Occipital lobe (tissue), 2 donors: Measurements from ENCODE around the gene FBXO45. TPM values are rescaled to one million over a fixed set of nuclear protein-coding genes. Genes with fewer than 3 reads are reported as not detected.
"Not testable (repeated sequence)": the region's sequence is repeated elsewhere in the genome, so short reads cannot be mapped to it uniquely, and the experiment has no call there.

Experiments used
- DNase-seq: peaks from one replicate; lab custom pipeline; 2025; lab: John Stamatoyannopoulos, UW
- total RNA-seq: library from RNA; depleted of rRNA; stranded (reverse); fragments of >200 nt; gene quantifications from one replicate; pipeline ENCODE4 v1.2.3, GENCODE V29; 2014

Gene FBXO45, protein sequence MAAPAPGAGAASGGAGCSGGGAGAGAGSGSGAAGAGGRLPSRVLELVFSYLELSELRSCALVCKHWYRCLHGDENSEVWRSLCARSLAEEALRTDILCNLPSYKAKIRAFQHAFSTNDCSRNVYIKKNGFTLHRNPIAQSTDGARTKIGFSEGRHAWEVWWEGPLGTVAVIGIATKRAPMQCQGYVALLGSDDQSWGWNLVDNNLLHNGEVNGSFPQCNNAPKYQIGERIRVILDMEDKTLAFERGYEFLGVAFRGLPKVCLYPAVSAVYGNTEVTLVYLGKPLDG
- total RNA-seq: 50.5 TPM

DNA sequence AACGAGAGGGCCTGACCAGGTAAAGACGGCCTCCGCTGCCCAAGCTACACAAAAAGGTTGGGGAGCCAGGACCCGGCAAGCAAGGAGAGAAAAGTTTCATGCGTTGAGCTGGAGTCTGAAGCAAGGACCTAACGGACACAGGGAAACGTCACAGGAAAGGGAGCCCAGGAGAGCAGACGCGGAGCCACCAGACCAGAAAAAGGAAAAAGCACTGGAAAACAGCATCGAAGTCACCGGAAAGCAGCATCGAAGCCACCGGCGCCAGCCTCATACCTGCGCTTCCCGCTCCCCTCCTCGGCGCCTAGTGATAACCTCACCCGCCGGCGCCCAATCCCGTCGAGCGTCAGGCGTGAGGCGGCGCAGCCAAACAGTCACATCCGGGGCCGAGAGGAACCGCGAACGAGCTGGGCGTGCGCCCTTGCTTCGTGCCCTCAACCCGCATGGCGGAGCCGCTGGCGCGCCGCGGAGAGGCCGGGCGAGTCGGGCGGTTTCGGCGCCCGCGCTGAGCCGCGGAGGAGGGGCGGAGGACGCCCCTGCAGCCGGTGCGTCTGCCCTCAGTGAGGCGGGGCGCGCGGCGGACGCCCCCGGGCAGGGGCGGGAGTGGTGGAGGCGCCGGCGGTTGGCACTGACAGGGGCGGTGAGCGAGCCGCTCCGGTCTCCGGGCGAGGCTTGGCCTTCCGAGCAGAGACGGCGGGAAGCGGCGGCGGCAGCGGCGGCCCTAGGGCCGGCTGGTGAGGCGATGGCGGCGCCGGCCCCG, at the start of gene FBXO45, which contains the start of gene WDR53:
TSS of gene FBXO45 (plus strand) at position 415 of the 757 bp plus-strand sequence. CDS start at position 740, 325 bp downstream.
TSS of gene WDR53 (minus strand) at position 309 of the 757 bp plus-strand sequence. CDS start 7,079 bp downstream, outside the sequence.
- peak; percentile 90 for DNase-seq

DNA sequence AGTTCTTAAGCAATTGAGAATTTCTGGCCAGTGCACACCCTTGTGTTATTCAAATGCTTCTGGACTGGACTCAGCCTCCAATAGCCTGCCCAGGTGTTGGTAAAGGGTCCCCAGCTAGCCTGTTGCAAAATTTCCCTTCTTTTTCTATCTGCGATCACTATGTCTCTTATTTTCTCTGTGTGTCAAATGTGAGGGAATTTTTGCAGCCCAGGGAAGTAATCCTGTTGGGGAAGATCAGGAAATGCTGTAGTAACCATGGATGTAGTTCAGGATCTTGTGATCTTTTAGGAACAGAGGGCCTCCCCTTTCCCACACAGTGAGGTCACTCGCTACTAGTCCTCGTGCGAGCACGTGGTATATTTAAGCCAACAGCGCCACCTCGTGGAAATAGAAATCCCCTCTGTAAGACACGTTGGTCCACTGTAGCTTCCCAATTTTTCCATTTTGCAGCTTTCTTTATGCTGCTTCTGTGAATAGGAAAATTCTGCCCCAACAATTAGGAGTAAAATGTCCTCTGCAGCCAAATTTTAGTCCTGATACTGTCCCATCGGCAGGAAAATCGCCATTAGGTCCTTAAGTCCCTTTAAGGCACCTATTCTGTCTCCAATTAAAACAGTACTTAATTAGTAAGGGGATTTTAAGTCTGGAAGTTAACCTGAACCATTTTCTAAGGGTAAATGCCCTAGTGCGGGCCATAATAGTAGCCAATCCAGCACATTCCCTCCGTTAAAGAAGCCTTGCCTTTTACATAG, 49.3 kb upstream of the FBXO45 start:
- DNase-seq: no peak

DNA sequence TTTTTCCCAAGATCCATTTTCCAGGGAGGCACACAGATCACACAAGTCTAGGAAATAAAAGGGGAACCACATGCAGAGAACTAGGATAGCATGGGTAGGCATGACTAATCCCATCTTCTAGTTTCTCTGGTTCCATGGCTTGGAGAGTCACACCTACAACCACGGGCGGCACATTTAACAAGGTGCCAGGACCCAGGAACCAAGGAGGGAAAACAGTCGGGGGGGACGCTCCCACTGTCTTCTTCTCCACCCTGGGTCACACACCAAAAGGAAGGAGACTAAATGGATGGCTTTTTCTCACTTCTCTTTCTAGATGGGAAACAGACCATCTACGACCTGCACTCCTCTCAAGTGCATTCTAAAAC, 48.8 kb upstream of the FBXO45 start:
- no peak for DNase-seq

DNA sequence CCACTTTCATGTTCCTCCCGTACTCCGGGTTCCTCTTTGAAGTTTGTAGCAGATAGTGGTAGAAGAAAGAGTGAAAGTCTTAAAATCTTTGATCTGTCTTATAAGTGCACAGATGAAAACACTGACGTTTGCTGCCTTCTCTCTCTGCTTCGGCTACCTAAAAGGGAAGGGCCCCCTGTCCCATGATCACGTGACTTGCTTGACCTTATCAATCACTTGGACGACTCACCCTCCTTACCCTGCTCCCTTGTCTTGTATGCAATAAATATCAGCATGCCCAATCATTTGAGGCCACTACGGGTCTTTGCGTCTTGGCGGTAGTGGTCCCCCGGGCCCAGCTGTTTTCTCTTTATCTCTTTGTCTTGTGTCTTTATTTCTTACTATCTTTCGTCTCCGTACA, 47.2 kb upstream of the FBXO45 start:
- DNase-seq: not testable (repeated sequence)

DNA sequence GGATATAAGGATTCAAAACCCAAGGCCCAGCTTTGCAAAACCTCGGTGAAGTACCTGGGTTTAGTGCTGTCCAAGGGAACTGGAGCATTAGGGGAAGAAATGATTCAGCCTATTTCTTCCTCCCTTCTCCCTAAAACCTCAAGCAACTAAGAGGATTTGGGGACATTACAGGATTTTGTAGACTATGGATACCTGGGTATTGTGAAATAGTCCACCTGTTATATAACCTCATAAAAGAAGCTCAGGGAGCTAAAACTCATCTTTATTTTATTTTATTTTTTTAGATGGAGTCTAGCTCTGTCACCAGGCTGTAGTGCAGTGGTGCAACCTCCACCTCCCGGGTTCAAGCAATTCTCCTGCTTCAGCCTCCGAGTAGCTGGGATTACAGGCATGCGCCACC, 44.6 kb upstream of the FBXO45 start:
- DNase-seq: no peak

DNA sequence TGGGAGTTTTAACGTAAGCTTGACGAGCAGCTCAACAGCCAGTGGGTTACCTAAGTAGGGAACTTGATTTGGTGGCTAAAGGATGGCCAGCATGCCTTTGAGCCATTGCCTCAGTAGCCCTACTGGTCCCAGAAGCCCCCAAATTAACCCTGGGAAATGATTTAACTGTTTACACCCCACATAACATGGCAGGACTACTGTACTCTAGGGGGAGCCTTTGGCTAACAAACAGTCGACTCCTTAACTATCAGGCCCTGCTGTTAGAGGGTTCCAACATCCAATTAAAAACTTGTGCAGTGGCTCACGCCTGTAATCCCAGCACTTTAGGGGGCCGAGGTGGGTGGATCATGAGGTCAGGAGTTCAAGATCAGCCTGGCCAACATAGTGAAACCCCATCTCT, 43.9 kb upstream of the FBXO45 start:
- DNase-seq: no peak

DNA sequence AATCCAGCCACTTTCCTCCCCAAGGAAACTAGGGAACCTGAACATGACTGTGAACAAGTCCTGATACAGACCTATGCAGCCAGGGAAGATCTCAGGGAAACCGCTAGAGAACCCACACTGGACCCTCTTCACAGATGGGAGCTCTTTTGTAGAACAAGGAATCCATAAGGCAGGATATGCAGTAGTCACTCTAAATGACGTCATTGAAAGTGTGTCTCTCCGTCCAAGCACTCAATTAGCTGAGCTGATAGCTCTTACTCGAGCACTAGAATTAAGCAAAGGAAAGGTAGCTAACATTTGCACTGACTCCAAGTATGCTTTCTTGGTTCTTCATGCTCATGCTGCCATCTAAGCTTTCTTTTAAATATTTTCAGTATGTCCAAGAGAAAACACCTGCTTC, 43.3 kb upstream of the FBXO45 start:
- DNase-seq: no peak

DNA sequence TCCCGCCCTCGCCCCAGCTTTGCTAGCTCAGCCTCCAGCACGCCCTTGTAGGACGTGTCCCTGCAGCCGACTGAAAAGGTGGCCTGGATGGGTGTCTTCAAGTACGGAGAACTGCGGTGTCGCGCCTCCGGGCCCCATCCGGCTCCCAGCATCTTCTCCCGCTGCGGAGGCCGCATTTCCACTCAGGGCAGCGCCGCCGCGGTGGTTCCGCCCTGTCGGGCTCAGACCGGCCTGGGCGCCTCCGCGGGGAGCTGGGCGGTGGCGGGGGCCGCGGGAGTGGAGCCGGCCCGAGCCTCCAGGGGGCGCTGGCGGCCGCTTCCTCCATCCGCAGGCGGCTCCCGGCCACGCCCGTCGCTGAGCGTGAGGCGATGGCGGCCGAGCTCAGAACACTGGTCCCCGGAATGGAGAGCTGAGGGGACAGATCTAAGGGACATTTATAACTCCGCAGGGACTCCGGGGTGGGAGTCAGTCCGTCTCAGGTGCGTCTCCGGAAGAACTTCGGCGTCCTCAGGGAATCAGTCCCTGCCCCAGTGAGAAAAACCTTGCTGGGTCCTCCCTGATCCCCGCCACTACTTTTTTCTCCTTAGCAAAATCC, 39.7 kb upstream of the FBXO45 start:
- DNase-seq: peak; percentile 35

DNA sequence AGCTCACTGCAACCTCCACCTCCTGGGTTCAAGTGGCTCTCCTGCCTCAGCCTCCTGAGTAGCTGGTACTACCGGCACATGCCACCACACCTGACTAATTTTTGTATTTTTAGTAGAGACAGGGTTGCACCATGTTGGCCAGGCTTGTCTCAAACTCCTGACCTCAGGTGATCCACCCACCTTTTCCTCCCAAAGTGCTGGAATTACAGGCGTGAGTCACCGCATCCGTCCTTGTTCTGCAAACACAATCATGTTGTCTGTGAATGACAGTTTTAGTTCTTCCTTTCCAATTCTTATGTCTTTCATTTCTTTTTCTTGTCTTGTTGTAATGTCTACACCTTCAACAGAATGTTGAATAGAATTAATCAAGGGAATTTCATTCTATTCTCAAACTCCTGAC, 37.0 kb upstream of the FBXO45 start:
- no peak for DNase-seq

DNA sequence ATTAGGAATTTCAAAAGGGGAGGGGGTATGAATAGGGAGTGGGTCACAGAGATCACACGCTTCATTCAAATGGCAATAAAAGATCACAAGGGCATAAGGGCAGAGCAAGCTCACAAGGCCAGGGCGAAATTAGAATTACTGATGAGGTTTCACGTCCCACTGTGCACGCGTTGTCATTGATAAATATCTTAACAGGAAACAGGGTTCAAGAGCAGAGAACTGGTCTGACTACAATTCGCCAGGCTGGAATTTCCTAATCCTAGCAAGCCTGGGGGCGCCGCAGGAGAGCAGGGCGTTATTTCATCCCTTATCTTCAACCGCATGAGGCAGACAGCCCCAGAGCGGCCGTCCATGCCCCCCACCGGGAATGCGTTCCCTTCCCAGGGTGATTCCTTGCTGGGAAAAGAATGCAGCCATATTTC, 35.2 kb upstream of the FBXO45 start:
- DNase-seq: no peak

DNA sequence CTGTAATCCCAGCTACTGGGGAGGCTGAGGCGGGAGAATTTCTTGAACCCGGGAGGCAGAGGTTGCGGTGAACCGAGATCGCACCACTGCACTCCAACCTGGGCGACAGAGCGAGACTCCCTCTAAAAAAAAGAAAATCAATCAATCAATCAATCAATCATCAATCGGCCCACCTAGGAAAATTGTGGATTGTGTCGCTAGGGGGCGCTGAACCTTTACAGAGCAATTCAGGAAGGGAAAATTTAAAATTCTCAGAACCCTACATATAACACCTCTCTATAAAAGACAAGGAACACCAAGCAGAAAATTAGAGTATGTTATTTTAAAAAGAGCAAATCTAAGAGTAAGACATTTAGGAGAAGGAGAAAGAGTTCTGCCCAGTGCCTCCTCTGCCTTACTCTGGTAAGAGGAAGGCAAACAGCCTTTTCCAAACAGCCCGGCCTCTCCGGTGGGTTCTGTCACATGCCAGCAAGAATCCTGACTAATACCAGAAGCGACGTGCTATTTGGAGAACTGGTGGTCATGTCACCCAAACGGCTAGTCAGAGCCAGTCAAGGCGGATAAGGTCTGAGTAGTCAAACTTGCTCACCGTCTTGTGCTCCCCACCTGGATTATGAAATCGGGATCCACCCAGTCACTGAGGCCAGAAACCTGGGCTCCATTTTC, 31.0 kb upstream of the FBXO45 start:
- no peak for DNase-seq

DNA sequence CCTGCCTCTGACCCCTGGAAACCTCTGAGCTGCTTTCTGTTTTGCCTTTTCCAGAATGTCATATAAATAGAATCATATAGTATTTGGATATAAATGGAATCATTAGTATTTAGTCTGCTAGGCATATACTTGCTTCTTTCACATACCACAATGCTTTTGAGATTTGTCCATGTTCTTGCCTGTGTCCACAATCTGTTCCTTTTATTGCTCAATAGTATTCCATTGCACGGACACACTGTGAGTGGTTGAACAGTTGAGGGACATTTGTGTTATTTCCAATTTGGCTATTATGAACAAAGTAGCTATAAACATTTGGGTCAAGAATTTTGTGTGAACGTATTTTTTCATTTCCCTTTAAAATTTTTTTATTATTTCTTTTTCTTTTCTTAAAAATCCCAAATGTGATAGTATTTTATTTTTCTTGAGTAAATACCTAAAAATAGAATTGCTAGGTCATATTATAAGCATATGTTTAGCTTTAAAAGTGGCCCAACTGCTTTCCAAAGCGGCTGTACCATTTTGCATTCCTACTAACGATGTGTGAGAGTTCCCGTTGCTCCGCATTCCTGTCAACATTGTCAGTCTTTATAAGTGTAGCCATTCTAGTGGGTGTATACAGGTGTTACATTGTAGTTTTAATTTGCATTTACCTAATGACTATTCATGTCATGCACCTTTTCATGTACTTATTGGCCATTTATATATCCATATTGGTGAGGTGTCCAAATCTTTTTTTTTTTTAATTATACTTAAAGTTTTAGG, 26.6 kb upstream of the FBXO45 start:
- no peak for DNase-seq

DNA sequence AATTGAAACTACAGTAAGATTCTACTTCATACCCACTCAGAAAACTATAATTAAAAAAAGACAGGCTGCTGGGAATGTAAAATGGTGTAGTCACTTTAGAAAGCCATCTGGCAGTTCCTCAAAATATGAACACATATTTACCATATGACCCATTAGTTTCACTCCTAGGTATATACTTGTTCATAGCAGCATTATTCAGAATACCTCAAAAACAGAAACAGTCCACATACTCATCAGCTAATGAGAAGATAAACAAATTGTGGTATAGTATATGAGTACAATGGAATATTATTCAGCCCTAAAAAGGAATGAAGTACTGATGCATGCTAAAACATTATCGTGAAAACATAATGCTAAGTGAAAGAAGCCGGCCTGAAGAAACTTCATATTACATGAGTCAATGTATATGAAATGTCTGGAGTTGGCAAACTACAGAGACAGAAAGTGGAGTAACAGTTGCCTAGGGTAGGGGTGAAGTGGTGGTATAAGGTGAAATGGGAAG, 23.9 kb upstream of the FBXO45 start:
- DNase-seq: no peak

DNA sequence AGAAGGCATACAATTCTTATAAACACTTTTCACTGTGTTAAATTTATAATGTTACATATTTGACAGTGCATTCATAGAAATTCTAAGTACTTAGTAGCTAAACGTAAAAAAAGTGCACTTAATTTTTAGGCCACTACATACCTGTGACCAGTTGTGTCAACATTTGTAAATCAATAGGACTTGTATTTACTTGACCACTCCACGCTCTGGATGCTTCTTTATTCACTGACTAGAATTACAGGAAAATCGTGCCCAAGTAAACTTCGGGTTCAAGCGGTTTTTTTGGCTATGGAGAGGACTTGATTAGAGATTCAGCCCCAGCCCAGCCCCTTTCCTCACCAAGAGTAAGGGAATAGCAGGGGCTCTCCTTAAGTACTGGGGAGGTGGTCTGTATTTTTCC, 21.9 kb upstream of the FBXO45 start:
- DNase-seq: no peak

DNA sequence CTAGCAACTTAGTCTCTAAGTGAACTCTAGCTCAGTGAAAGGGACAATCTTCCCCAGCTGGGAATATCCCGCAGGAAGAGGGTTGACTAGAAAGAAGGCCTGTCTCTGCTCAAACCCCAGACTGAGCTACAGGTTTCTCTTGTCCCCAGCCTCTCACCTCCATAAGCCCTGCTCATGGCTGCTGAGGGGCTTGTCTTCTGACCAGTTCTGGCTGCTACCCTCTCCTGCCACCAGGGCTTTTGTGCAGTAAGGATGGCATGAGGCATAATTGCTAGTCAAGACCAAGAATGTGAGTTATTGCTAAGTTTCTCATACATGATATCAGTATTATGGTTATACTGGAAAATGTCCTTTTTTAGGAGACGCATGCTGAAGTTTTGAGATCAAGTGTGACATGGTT, 21.4 kb upstream of the FBXO45 start:
- DNase-seq: no peak

DNA sequence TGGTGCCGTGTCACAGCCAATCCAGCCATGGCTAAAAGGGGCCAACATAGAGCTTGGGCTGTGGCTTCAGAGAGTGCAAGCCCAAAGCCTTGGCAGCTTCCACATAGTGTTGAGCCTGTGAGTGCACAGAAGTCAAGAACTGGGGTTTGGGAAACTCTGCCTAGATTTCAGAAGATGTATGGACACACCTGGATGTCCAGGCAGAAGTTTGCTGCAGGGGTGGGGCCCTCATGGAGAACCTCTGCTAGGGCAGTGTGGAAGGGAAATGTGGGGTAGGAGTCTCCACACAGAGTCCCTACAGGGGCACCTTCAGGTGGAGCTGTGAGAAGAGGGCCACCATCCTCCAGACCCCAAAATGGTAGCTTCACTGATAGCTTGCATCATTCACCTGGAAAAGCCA, 19.1 kb upstream of the FBXO45 start:
- DNase-seq: not testable (repeated sequence)

DNA sequence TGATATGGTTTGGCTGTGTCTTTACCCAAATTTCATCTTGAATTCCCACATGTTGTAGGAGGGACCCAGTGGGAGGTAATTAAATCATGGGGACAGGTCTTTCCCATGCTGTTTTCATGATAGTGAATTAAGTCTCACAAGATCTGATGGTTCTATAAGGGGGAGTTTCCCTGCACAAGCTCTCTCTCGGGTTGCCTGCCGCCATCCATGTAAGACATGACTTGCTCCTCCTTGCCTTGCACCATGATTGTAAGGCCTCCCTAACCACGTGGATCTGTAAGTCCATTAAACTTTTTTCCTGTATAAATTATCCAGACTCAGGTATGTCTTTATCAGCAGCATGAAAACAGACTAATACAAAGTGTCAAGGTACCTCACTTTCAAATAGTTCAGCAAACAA, 18.3 kb upstream of the FBXO45 start:
- not testable (repeated sequence) for DNase-seq

DNA sequence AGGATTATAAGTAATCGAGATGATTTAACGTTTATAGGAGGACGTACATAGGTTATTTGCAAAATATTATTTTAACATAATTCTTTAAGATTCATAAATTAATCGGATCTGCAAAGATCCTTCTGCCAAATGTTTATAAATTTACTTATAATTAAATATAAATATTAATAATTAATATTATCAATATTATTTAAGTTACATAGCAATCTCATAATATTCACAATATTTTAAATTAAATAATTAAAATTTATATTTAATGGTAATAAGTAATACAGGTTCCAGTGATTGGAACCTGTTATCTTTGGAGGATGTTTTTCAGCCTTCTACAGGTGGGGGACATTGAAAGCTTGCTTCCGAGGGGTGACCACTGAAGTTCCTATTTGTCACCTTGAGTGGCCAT, 16.2 kb upstream of the FBXO45 start:
- no peak for DNase-seq

DNA sequence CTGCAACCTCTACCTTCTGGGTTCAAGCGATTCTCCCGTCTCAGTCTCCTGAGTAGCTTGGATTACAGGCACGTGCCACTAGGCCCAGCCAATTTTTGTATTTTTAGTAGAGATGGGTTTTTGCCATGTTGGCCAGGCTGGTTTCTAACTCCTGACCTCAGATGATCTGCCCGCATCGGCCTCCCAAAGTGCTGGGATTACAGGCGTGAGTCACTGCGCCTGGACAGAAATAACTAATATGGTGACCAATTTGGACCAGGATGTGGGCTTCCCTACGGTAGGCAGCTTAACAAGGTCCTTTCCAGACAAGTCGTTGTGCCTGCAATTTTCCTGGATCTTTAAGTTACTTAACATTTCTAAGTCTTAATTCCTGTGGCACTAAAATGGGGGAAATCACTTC, 14.9 kb upstream of the FBXO45 start:
- DNase-seq: no peak

DNA sequence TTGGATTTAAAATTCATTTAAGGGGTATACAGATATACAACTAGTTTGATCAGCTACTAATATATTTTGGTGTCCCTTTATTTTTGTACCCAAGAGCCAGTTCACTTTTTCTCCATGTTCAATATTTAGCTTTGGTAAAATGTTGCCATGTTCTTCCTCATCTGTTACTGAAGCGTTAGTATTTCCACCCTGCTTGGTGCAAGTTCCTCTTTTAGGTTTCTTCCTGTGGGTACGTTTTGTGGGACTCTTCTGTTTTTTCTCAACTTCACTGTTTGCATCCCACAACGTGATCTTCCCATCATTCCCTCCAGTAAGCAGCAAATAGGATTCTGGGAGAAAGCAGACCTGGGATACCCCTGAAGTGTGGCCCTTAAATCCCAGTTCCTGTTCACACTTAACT, 14.3 kb upstream of the FBXO45 start:
- no peak for DNase-seq
